HEK293 (cell line): ENCODE measurements around the gene TNFRSF13B.

ENCODE experiments used
- CTCF ChIA-PET: fragments of 350-600 bp; formaldehyde crosslinking; extraction: SDS; loops from one replicate; lab custom pipeline; 2021; ENCODE audit warnings: antibody characterized with exemption; lab: Yijun Ruan, JAX
- POLR2A ChIA-PET: fragments of 300-600 bp; formaldehyde crosslinking; extraction: SDS; loops from one replicate; lab custom pipeline; 2020; ENCODE audit warnings: antibody characterized with exemption, inconsistent platforms; lab: Yijun Ruan, JAX
- H3K27ac ChIP-seq: fragments of 200-500 bp; sonication (Bioruptor generic); 2 replicates; pipeline ENCODE4 v1.5.1; 2014; ENCODE audit warnings: low read depth, low read length, control low read depth, inconsistent platforms; ENCODE audit errors: extremely low read depth
- H3K36me3 ChIP-seq, 2 experiments: fragments of 200-500 bp in 1 of 2; sonication (Bioruptor generic) in 1 of 2; 1 replicate in 1 of 2; 2 replicates in 1 of 2; pipeline ENCODE4 v1.5.1; 2014 to 2017; ENCODE audit warnings: inconsistent platforms in 2 of 2, low read length in 2 of 2; ENCODE audit not compliant: control insufficient read depth in 2 of 2, insufficient read depth in 1 of 2
- H3K4me1 ChIP-seq: fragments of 200-500 bp; sonication (Bioruptor generic); 2 replicates; pipeline ENCODE4 v1.5.1; 2014; ENCODE audit warnings: mild to moderate bottlenecking, low read length, inconsistent platforms; ENCODE audit not compliant: control insufficient read depth, insufficient read depth
- H3K4me3 ChIP-seq: 2 replicates; pipeline ENCODE4 v1.5.1; 2011; ENCODE audit warnings: low read depth, mild to moderate bottlenecking, control low read depth, low read length, moderate library complexity
- H3K9me3 ChIP-seq: fragments of 200-500 bp; sonication (Bioruptor generic); 2 replicates; pipeline ENCODE4 v1.5.1; 2014; ENCODE audit warnings: low read depth, low read length, inconsistent platforms; ENCODE audit not compliant: control insufficient read depth, insufficient read depth
- ATF2 ChIP-seq: fragments of 450-650 bp; formaldehyde crosslinking; IDR thresholded peaks from 2 replicates; pipeline ENCODE4 v1.5.1; 2016; ENCODE audit warnings: missing biosample characterization, missing genetic modification characterization, low read depth
- BCL11A ChIP-seq: fragments of 450-650 bp; formaldehyde crosslinking; IDR thresholded peaks from 2 replicates; pipeline ENCODE4 v1.5.1; 2016; ENCODE audit warnings: low read depth, missing biosample characterization, missing genetic modification characterization
- ELK4 ChIP-seq: IDR thresholded peaks from 2 replicates; pipeline ENCODE4 v1.6.1; 2011; ENCODE audit warnings: mild to moderate bottlenecking, low read depth, low read length, borderline replicate concordance
- FEZF1 ChIP-seq: fragments of 450-650 bp; formaldehyde crosslinking; IDR thresholded peaks from 2 replicates; pipeline ENCODE4 v1.5.1; 2016; ENCODE audit warnings: missing biosample characterization, missing genetic modification characterization
- MYNN ChIP-seq: fragments of 450-650 bp; formaldehyde crosslinking; IDR thresholded peaks from 2 replicates; pipeline ENCODE4 v1.5.1; 2016; ENCODE audit warnings: missing biosample characterization, missing genetic modification characterization, borderline replicate concordance
- TRIM28 ChIP-seq: IDR thresholded peaks from 2 replicates; pipeline ENCODE4 v1.6.1; 2011; ENCODE audit warnings: low read length, control low read depth, borderline replicate concordance
- TSHZ1 ChIP-seq: fragments of 450-650 bp; formaldehyde crosslinking; IDR thresholded peaks from 2 replicates; pipeline ENCODE4 v1.5.1; 2016; ENCODE audit warnings: missing biosample characterization, missing genetic modification characterization, borderline replicate concordance
- ZBTB20 ChIP-seq: fragments of 450-650 bp; formaldehyde crosslinking; IDR thresholded peaks from 2 replicates; pipeline ENCODE4 v1.5.1; 2016; ENCODE audit warnings: missing biosample characterization, missing genetic modification characterization
- ZFP41 ChIP-seq: fragments of 450-650 bp; formaldehyde crosslinking; IDR thresholded peaks from 2 replicates; pipeline ENCODE4 v1.5.1; 2016; ENCODE audit warnings: missing biosample characterization, missing genetic modification characterization, borderline replicate concordance
- ZIC2 ChIP-seq: fragments of 450-650 bp; formaldehyde crosslinking; IDR thresholded peaks from 2 replicates; pipeline ENCODE4 v1.5.1; 2016; ENCODE audit warnings: missing biosample characterization, missing genetic modification characterization
- ZNF112 ChIP-seq: fragments of 450-650 bp; formaldehyde crosslinking; IDR thresholded peaks from 2 replicates; pipeline ENCODE4 v1.5.0; 2017; ENCODE audit warnings: missing biosample characterization, missing genetic modification characterization
- ZNF133 ChIP-seq: fragments of 450-650 bp; formaldehyde crosslinking; IDR thresholded peaks from 2 replicates; pipeline ENCODE4 v1.5.1; 2016; ENCODE audit warnings: missing biosample characterization, missing genetic modification characterization
- ZNF169 ChIP-seq: fragments of 450-650 bp; formaldehyde crosslinking; IDR thresholded peaks from 2 replicates; pipeline ENCODE4 v1.5.1; 2016; ENCODE audit warnings: missing biosample characterization, missing genetic modification characterization
- ZNF202 ChIP-seq: fragments of 450-650 bp; formaldehyde crosslinking; IDR thresholded peaks from 2 replicates; pipeline ENCODE4 v1.5.1; 2016; ENCODE audit warnings: missing biosample characterization, missing genetic modification characterization, borderline replicate concordance
- ZNF223 ChIP-seq: fragments of 450-650 bp; formaldehyde crosslinking; IDR thresholded peaks from 2 replicates; pipeline ENCODE4 v1.5.1; 2016; ENCODE audit warnings: missing biosample characterization, missing genetic modification characterization
- ZNF266 ChIP-seq: fragments of 450-650 bp; formaldehyde crosslinking; IDR thresholded peaks from 2 replicates; pipeline ENCODE4 v1.5.1; 2016; ENCODE audit warnings: missing biosample characterization, missing genetic modification characterization, low read depth
- ZNF394 ChIP-seq: fragments of 450-650 bp; formaldehyde crosslinking; IDR thresholded peaks from 2 replicates; pipeline ENCODE4 v1.5.1; 2016; ENCODE audit warnings: missing biosample characterization, missing genetic modification characterization, mild to moderate bottlenecking, moderate library complexity, borderline replicate concordance
- ZNF501 ChIP-seq: fragments of 450-650 bp; formaldehyde crosslinking; IDR thresholded peaks from 2 replicates; pipeline ENCODE4 v1.5.1; 2016; ENCODE audit warnings: missing biosample characterization, missing genetic modification characterization
- ZNF514 ChIP-seq: fragments of 450-650 bp; formaldehyde crosslinking; IDR thresholded peaks from 2 replicates; pipeline ENCODE4 v1.5.1; 2016; ENCODE audit warnings: missing biosample characterization, missing genetic modification characterization
- ZNF529 ChIP-seq: fragments of 450-650 bp; formaldehyde crosslinking; IDR thresholded peaks from 2 replicates; pipeline ENCODE4 v1.5.1; 2017; ENCODE audit warnings: missing genetic modification characterization, missing biosample characterization; ENCODE audit not compliant: insufficient replicate concordance
- ZNF555 ChIP-seq: fragments of 450-650 bp; formaldehyde crosslinking; conservative IDR thresholded peaks from 2 replicates; pipeline ENCODE4 v1.5.1; 2017; ENCODE audit warnings: missing biosample characterization, mild to moderate bottlenecking, missing genetic modification characterization, inconsistent platforms
- ZNF677 ChIP-seq: fragments of 450-650 bp; IDR thresholded peaks from 2 replicates; pipeline ENCODE4 v1.5.0; 2018; ENCODE audit warnings: missing biosample characterization, mild to moderate bottlenecking, missing genetic modification characterization, moderate library complexity
- ZNF837 ChIP-seq: fragments of 450-650 bp; formaldehyde crosslinking; IDR thresholded peaks from 2 replicates; pipeline ENCODE4 v1.5.1; 2016; ENCODE audit warnings: missing biosample characterization, missing genetic modification characterization
- ZXDB ChIP-seq: fragments of 450-650 bp; formaldehyde crosslinking; IDR thresholded peaks from 2 replicates; pipeline ENCODE4 v1.5.1; 2016; ENCODE audit warnings: missing biosample characterization, missing genetic modification characterization

The TNFRSF13B gene

GRCh38 chr17:16943032-16943352 lies 28.9 kb downstream of the TNFRSF13B start:
- Histone ChIP-seq H3K4me1 (no peaks in the 10 kb centered on the region), H3K4me3 (no peak overlapping the region), H3K36me3 (no peaks in the 10 kb centered on the region), H3K27ac (no peak overlapping the region), H3K9me3 (no peaks in the 10 kb centered on the region)
- ChIA-PET CTCF (interaction anchor here (0.6 kb wide), 1 partner anchor 38 kb away, joined by 4 read pairs; no protein-coding TSS in a partner anchor), POLR2A (no interaction called here)
- TF ChIP-seq ZNF112 (tag by site-specific recombination) (no peak), MYNN (tag by site-specific recombination) (no peak), ZNF837 (tag by site-specific recombination) (no peak), ELK4 (no peak), ZBTB20 (tag by site-specific recombination) (no peak), ZNF529 (tag by site-specific recombination) (no peak), ZNF133 (no peak), ZNF514 (tag by site-specific recombination) (no peak), TRIM28 (no peak)

GRCh38 chr17:16942141-16943031 lies 29.5 kb downstream of the TNFRSF13B start:
- H3K4me3 ChIP-seq = no peak overlapping the region
- ChIA-PET CTCF (interaction anchor here (0.6 kb wide), 2 partner anchors 25 to 39 kb away, joined by 4 to 6 read pairs; no protein-coding TSS in a partner anchor), POLR2A (no interaction called here)
- H3K4me1 ChIP-seq = no peaks in the 10 kb centered on the region
- no peaks in the 10 kb centered on the region for H3K9me3 ChIP-seq
- no peaks in the 10 kb centered on the region for H3K36me3 ChIP-seq
- no peak overlapping the region for H3K27ac ChIP-seq
- TF ChIP-seq ZNF266 (tag by site-specific recombination) = no peak
- TF ChIP-seq ZFP41 = no peak

GRCh38 chr17:16941072-16942036 lies 30.6 kb downstream of the TNFRSF13B start:
- ChIA-PET POLR2A (no interaction called here), CTCF (no interaction called here)
- H3K9me3 ChIP-seq = no peaks in the 10 kb centered on the region
- no peak overlapping the region for H3K27ac ChIP-seq
- H3K4me1 ChIP-seq = no peaks in the 10 kb centered on the region
- no peaks in the 10 kb centered on the region for H3K36me3 ChIP-seq
- no peak overlapping the region for H3K4me3 ChIP-seq
- TF ChIP-seq ZIC2 (tag by site-specific recombination) (no peak), ZNF394 (no peak), TSHZ1 (tag by site-specific recombination) (no peak), ZNF677 (tag by site-specific recombination) (no peak), ZNF501 (tag by site-specific recombination) (no peak), FEZF1 (tag by site-specific recombination) (no peak), ZNF169 (no peak), BCL11A (tag by site-specific recombination) (no peak), ZNF202 (tag by site-specific recombination) (no peak), ZNF223 (no peak), ZNF555 (no peak), ZXDB (tag by site-specific recombination) (no peak), ATF2 (tag by site-specific recombination) (no peak)
